COLO829 (cell line): ENCODE data around the gene STK32A.

Experiments
- DNase-seq: peaks from one replicate; pipeline ENCODE4 v3.0.0; 2012; ENCODE audit warnings: low spot score

STK32A gene

DNA sequence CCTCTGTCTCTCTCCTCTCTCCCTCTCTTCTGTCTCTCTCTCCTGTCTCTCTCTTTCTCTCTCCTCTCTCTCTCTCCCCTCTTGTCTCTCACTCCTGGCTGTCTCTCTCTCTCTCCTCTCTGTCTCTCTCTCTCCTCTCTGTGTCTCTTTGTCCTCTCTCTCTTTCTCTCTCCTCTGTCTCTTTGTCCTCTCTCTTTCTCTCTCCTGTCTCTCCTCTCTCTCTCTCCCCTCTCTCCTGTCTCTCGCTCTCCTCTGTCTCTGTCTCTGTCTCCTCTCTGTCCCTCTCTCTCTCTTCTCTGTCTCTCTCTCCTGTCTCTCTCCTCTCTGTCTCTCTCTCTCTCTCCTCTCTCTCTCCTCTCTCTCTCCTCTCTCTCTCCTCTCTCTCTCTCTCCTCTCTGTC lies 25.0 kb downstream of the STK32A start:
- no peak for DNase-seq

DNA sequence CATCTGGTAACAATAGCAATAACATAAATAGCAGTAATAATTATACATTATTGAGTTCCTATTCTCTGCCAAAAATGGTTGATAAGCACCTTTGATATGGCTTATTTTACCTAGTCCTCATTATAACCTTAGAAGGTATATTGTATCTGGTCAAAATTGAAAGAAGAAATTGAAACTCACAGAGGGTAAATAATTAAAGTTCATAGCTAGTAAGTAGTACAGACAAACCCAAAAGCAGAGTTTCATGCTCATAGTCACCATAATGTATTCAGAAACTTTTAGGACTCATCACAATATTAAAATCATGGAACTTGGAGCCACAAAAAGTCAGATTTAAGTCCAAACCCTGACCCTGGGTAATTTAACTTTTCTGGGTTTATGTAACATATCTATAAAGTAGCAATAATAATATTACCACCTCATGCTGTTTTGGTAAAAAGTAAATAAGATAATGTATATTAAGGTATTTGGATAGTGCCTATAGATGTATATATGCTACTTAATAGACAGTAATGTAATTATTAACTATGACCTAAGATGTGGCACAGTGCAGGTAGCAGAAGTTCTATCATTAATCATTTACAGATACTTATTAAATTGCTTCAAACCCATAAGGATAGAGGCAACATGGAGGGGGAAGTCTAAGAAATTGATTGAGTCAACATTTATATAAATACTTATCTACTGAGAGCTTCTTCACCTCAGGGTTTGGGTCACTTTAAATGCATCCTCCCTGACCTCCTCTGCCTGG lies 32.4 kb downstream of the STK32A start:
- DNase-seq, result no peak

DNA sequence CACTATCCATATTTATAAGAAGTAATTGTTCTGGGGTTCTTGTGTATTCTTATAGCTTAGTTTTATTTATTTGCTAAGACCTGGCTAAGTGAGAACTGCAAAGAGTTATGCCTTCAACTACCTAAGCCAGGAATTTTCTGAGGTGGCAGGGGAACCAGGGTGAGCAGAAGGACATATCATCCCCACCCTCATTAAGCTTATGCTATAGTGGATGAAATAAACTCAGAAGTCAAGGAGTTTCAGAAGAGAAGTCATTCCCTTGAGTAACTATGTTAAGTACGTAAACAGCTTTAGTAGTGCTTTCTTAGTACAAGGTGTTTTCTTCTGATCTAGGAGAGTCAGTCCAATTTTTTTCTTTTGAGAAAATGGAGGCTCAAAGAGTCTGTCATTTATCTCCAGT lies 41.7 kb downstream of the STK32A start:
- no peak for DNase-seq

DNA sequence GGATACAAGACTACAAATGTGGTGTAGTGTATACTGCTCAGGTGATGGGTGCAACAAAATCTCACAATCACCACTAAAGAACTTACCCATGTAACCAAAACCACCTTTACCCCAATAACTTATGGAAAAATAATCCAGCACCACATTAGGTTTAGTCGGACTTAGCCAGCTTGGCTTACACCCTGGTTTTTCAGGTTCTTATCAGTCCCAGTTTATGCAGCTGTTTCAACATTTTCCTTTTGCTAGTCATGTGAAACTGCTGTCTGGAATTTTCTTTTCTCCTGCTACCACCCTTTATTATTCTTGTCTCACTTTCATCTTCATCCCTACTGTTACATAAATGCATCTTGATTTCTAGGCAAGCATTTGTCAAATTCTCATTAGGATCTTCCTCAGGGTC lies 51.5 kb downstream of the STK32A start:
- no peak for DNase-seq

DNA sequence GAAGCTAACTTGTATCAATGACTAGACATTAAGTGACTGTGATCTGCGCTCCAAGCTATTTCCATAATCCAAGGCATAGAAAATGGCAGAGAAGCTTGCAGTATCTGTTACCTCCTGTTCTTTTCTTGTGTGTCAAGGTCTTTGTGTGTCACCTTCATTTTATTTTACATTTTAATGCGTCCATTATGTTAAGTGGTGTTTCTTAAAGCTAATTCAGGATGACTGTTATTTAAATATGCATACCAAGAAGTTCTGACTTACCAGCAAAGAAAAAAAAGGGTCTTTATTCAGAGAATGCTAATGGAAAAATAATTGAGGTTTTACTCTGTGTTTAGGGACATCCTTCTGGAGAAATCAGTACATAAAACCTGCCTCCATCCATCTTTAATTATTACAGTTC lies 52.3 kb downstream of the STK32A start:
- no peak for DNase-seq

DNA sequence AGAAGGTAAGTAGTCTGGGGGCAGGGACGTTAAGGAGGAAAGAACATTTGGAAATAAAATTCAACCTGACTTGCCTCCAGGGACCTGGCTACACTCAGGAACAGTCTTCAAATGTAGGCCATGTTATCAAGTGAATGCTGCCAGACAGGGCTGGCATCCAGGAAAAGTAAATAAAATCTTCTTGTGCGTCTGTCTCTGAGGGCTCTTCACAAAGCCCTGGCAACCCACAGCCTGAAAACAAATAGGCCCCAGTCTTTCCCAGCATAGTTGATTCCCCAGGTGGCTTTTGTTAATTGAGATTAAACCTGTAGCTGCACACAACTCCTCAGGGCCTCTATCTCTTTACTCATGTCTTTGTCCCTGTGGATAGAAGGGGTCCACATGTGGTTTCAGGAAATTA lies 55.4 kb downstream of the STK32A start:
- DNase-seq, result no peak

DNA sequence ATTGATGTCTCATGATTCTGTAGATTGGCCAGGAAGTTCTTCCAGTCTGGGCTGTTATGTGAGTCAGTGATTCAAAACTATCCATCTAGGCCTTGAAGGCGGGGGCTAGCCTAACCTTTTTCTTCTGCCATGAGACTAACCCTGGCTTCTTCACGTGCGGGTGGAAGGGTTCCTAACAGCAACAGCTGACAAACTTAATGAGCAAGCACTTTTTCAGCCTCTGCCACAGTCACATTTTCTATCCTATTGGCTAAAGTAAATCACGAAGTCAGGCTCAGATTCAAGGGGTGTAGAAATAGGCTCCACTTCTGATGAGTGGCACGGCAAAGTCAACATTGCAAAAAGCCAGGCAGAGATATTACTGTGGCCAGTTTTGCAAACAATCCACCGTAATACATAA lies 68.4 kb downstream of the STK32A start:
- no peak for DNase-seq

DNA sequence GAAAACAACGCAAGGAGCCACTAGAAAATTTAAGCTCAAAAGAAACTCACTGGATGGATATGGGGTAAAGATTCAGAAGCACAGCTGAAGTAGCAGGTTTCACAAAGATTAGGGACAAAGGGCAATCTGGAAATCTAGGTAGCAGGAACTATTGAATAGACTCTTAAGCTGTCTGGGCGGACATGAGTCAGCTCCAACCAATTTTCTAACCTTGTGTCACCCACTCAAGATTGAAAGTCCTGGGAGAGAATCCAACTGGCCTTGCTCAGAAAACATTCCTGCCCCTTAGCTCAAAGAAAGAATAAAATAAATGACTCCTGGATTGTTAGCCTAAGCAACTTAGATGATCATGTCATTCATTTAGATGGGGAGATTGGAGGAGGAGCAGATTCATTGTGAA lies 69.2 kb downstream of the STK32A start:
- DNase-seq, result peak; percentile 0

DNA sequence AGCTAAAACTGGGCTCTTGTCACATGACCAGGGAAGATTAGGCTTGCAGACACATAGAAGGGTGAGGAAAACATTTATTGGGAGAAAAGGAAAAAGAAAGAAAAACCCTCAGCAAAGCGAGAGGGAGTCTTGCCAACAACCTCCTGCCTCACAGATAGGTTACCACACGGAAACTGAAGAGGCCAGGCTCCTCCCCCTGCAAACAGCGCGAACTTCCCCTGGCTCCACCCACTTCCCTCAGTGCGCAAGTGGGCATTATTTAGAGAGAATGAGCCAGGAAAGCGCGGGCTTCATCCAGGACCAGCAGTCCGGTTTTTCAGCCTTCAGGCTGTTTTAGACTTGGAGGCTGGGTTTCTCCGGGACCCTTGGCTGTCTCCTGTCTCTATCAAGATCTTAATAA lies 70.3 kb downstream of the STK32A start:
- no peak for DNase-seq

DNA sequence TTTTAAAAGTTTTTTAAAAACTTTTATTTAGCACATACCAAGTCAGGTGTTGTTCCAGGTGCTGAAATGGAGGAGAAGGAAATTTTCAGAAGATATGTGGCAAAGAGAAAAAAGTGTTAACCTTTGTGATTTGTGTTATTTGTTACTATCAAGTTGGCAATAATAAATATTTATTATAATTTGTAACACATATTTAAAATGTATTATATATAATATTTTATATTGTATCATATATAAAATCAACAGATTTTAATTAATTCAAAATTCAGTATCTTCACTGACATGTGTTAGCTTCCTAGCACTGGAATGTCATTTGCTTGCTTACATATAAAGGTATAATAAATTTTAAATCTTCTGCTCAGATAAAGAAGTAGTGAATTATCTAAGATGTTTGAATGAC lies 71.5 kb downstream of the STK32A start:
- DNase-seq, result no peak

DNA sequence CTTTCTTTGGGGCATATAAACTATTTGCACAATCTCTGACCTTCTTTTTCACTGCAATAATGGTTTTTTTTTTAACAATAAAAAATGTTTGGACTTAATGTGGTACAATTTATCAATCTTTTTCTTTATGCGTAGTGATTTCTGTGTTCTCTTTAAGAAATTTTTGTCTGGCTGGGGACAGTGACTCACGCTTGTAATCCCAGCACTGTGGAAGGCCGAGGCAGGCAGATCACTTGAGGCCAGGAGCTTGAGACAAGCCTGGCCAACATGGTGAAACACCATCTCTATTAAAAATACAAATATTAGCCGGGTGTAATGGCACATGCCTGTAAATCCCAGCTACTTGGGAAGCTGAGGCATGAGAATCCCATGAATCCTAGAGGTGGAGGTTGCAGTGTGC lies 72.3 kb downstream of the STK32A start:
- DNase-seq, result no peak

DNA sequence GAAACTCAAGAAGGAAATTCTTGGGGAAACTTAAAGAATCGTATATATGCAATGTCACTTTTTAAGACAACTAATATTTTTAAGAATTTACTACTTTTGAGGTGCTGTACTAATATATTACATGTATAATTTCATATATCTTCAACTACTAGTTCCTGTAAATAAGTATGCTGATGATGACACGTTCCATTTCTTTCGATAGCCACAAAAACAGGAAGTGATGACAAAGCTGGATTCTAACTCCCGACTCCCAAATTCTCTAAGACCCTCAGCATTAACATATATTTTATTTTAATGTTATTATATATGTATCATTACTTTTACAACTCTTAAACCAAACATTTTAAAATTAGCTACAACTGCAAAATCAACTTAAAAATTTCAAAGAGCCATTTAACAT lies 74.8 kb downstream of the STK32A start:
- DNase-seq, result no peak

DNA sequence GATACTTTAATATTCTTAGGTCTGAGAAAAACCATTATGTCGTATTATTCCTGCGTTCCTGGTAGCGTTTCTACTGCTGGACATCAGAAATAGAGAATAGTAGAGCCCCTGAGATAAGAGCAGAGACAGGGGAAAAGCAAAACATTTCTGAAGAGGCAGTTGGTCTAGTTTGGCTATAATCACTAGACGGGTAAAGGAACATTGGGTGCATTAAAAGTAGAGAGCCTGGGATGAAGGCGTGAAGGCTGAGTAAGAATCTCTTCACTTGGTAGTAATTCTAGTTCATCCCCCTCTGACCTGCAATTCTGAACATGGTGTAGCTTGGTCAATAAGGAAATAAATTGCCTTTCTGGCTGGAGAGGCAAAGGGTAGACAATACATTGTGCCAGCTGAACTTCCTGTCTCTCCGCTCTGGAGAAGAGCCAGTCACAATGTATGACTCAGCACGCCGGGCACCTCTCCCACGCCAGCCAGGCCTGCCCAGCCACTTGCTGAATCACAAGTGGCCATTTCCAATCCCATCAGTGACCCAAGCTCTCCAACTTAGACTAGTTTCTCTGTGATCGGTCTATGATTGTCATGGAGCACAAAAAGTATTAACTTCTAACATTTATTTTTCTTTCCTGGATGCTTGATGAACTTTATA lies 75.4 kb downstream of the STK32A start:
- DNase-seq, result peak; percentile 63

DNA sequence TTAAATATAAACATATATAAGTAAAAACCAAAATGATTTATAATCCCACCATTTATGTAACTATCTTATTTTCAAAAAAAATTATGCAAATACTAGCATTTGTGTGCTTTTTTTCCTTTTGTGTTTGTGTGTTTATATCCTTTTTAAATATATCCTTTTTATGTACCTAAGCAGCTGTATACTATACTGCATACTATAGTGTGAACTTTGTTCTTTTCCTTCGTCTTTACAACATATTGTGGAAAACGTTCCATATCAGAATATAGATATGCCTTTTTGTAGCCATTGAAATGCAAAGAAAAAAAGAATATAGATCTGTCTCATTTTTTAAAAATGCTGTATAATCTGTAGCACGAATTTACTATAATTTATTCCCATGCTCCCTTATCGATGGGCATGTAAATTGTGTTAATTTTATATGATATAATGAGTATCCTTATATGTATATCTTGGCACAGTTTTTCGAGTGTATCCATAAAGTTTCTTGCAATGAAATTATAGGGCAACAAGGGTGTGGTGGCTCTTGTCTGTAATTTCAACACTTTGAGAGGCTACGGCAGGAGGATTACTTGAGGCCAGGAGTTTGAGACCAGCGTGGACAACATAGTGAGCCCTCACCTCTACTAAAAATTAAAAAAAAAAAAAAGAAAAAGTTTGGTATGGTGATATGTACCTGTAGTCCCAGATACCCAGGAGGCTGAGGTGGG lies 83.3 kb downstream of the STK32A start:
- DNase-seq, result no peak

DNA sequence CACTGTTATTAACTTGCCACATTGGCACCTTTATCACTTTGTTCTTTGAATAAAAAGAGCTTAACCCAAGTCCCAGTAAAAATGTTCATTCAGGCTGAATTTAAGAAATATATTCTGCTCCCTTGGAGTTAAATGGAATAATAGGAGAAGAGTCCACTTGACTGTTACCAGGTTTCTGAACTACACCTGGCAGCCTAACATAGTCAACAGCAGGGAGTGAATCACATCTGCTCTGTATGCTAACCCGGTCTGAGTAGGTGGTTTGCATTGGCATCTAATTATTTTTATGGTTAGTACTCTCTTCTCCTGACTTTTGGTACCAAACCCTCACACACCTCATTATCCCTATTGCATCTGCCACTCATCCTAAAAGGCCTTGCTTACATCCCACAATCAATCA lies 86.7 kb downstream of the STK32A start:
- DNase-seq, result no peak

DNA sequence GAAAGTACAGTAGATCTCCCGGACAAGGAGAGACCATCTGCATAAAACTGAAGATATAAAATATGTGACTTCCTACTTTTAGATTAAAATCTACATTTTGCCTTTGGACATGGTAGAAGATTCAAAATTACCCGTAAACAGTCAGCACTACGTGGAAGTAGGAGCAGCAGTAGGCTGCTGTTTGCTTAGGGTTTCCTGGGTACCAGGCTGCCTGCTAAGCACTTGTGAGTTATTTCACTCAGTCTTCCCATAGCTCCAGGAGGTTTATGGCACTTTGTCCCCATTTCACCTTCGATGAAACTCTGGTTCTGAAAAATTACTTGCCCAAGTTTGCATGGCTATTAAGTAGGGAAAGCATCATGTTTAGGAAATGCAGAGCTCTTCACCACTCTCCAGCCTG lies 92.6 kb downstream of the STK32A start:
- no peak for DNase-seq

DNA sequence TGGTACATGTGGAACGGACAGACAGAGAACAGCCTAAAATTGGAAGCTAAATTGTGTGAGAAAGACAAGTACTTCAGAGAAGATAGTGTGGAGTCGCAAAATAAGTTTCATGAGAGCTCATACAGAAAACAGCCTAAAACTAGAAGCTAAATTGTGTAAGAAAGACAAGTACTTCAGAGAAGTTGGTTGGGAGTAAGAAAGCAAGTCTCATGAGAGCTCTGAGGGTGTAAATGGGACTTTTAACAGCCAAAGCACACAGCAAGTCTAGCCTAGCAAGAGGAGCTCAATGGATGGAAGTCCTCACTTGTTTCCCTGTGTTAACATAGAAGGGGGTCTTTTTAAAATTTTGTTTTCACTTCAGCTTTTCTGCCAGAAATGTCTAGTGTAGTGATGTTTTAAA lies 93.1 kb downstream of the STK32A start:
- no peak for DNase-seq

DNA sequence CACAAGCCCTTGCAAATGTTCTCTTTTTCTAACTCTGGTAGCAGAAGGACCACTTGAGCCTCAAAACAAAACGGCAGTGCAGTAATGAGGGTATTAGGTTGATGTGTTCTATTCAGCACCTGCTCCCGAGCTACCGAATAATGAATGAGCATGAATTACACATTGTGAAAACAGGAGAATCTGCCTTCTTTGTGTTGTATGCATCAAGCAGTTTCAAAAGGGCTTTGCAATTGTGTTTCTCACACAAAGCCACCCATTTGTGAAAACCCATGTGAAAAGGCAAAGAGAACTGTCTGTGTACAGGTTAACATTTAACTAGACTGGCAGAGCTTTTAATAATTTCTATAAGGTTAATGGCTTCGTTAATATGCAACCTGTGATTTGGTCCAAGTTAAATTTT lies 97.8 kb downstream of the STK32A start:
- DNase-seq, result no peak

DNA sequence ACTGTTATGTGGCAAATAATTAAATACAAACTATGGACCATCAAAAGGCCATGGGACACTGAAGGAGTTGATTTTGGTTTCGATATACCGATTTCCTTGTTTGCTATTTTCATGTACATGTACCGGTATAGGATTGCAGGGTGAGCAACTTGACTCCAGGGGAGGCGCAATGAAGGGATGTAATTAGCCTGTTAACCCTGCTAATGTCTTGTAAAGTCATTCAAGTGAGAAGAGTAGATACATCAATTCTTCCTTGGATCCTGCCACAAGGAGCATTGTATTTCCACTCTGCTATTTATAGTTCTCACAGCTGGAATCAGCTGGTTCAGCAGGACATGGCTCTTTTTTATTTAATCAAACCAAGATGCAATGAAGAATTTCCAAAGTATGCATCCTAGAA lies 102.0 kb downstream of the STK32A start:
- no peak for DNase-seq

DNA sequence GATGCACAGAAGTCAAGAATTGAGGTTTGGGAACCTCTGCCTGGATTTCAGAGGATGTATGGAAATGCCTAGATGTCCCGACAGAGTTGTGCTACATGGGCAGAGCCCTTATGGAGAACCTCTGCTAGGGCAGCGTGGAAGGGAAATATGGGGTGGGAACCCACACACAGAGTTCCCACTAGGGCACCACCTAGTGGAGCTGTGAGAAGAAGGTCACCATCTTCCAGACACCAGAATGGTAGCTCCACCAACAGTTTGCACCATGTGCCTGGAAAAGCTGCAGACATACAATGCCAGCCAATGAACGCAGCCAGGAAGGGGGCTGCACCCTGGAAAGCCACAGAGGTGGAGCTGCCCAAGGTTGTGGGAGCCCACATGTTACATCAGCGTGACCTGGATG lies 104.5 kb downstream of the STK32A start:
- no peak for DNase-seq

DNA sequence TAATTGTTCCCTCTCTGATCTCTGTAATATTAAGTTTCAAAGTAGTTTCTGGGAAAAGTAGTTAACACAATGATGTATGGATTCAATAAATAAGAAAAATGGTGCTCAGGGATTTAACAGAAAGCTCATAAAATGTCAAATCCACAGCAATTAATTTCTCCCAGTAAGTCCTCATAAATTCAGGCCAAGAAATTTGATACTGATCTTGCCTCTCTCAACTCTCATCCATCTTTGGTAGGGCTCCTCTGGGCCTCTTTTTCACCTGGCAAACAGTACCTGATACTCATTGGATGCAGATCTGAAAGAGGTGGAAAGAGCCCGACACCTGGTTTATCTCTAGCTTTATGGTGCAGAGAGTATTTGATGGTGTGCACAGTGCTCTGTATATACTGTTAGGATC lies 106.1 kb downstream of the STK32A start:
- no peak for DNase-seq

DNA sequence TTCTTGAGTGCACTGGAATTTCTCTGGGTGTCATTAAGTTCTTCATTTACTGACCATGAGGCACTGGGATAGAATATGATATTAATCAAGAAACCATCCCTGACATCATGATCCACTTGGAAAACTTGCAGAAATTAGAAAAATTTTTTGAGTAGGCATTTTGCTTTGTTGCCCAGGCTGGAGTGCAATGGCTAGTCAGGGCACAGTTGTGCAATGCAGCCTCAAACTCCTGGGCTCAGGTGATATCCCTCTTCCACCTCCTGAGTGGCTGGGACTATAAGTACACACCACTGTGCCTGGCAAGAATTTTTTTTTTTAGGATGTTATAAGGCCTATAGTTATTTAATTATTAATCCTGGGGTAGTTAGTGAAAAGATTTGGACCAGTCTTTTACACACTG lies 106.5 kb downstream of the STK32A start:
- DNase-seq, result no peak

DNA sequence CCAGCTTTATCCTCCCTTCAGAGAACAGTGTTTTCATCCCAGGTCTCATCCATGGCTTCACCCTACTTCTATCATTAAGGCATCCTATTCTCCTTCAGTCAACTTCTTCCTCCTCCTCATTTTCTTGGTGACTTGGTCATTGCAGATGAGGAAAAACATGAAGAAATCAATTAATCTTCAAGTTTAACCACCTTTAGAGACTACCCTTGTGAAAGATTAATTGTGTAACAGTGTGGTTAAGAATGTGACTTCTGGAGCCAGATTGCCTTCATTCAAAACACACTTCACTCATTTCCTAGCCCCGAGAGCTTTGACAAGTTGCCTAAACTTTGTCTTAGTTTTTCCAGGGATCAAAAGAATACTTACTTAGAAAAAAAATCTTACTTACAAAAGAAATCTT lies 110.0 kb downstream of the STK32A start:
- DNase-seq, result no peak
